ENCODE measurements around the gene GRM1.
A peak's percentile ranks its signal among the peaks of the same experiment; 100 is the strongest.

GRM1 gene

GRCh38 chr6:146358431-146359046 is 329.7 kb downstream of the GRM1 start (continued):
- TF ChIP-seq GLIS2 (tag by site-specific recombination; IDR thresholded peaks at IDR 0.05) = no peak

DNA sequence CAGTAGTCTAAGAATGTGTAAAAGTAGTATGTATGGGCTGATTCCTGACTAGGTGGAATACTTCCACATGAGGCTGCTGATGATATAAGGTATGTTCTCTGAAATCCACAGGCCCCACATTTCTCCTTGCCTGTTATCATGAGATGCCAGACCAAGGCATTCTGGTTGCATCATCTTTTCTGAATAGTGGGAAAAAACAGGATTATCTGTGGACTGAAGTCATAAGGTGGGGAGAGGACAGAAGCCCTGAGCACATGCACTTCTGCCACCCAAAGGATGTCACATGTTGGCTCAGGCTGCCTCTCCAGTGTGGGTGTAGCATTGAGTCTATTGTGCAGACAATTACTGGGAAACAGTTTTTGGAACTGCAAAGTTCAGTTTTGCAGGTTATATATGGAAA is 330.3 kb downstream of the GRM1 start:
- H3K27ac ChIP-seq (ENCODE audit: extremely low read depth, low read depth, low read length) = no peak overlapping the region
- peaks cover 6% of the 10 kb centered on the region; the same call in 1 of the 2 replicates for H3K4me1 ChIP-seq (ENCODE audit: control insufficient read depth, insufficient read depth, low read length)
- H3K4me3 ChIP-seq (ENCODE audit: low read depth, low read length) = no peak overlapping the region
- no peaks in the 10 kb centered on the region for H3K36me3 ChIP-seq (ENCODE audit: control insufficient read depth in 2 of 2, insufficient read depth in 1 of 2, low read length in 2 of 2)
- ChIA-PET POLR2A (no interaction called here), CTCF (interaction anchor here (0.6 kb wide), 1 partner anchor 335 kb away, joined by 3 read pairs; no protein-coding TSS in a partner anchor)
- no peaks in the 10 kb centered on the region for H3K9me3 ChIP-seq (ENCODE audit: control insufficient read depth, insufficient read depth, low read depth, low read length)
- TF ChIP-seq KLF17 (tag by site-specific recombination; IDR thresholded peaks at IDR 0.05) (no peak), ZNF24 (tag by site-specific recombination; IDR thresholded peaks at IDR 0.05) (no peak), ZNF138 (tag by site-specific recombination; IDR thresholded peaks at IDR 0.05; ENCODE audit: borderline replicate concordance) (no peak), ZBTB8A (tag by site-specific recombination; IDR thresholded peaks at IDR 0.05) (no peak), KLF7 (tag by site-specific recombination; IDR thresholded peaks at IDR 0.05; ENCODE audit: borderline replicate concordance) (no peak), ZNF513 (tag by site-specific recombination; IDR thresholded peaks at IDR 0.05) (no peak), ZNF76 (tag by site-specific recombination; IDR thresholded peaks at IDR 0.05; ENCODE audit: borderline replicate concordance, low read depth) (no peak), ZNF645 (tag by site-specific recombination; IDR thresholded peaks at IDR 0.05) (no peak), ZNF621 (tag by site-specific recombination; IDR thresholded peaks at IDR 0.05) (no peak), ZSCAN30 (tag by site-specific recombination; IDR thresholded peaks at IDR 0.05) (no peak), ZNF777 (tag by site-specific recombination; IDR thresholded peaks at IDR 0.05; ENCODE audit: borderline replicate concordance) (no peak), SP2 (tag by site-specific recombination; IDR thresholded peaks at IDR 0.05) (no peak), ZNF768 (tag by site-specific recombination; IDR thresholded peaks at IDR 0.05) (no peak), ZNF37A (tag by site-specific recombination; IDR thresholded peaks at IDR 0.05) (no peak)

- TF ChIP-seq ZBTB48 (tag by site-specific recombination; IDR thresholded peaks at IDR 0.05) = peak; percentile 23; the same call in 1 of the 2 replicates
- 0 out of 2 replicates have a peak, but pooled peaks have one; percentile 50 for TF ChIP-seq MZF1 (tag by site-specific recombination; IDR thresholded peaks at IDR 0.05; ENCODE audit: borderline replicate concordance)
- TF ChIP-seq ZNF140 (tag by site-specific recombination; IDR thresholded peaks at IDR 0.05) = peak; percentile 61
- TF ChIP-seq ZNF510 (tag by site-specific recombination; IDR thresholded peaks at IDR 0.05; ENCODE audit: insufficient replicate concordance) = no peak
- TF ChIP-seq ZNF23 (tag by site-specific recombination; IDR thresholded peaks at IDR 0.05; ENCODE audit: borderline replicate concordance) = no peak
- TF ChIP-seq, protein P1, sequence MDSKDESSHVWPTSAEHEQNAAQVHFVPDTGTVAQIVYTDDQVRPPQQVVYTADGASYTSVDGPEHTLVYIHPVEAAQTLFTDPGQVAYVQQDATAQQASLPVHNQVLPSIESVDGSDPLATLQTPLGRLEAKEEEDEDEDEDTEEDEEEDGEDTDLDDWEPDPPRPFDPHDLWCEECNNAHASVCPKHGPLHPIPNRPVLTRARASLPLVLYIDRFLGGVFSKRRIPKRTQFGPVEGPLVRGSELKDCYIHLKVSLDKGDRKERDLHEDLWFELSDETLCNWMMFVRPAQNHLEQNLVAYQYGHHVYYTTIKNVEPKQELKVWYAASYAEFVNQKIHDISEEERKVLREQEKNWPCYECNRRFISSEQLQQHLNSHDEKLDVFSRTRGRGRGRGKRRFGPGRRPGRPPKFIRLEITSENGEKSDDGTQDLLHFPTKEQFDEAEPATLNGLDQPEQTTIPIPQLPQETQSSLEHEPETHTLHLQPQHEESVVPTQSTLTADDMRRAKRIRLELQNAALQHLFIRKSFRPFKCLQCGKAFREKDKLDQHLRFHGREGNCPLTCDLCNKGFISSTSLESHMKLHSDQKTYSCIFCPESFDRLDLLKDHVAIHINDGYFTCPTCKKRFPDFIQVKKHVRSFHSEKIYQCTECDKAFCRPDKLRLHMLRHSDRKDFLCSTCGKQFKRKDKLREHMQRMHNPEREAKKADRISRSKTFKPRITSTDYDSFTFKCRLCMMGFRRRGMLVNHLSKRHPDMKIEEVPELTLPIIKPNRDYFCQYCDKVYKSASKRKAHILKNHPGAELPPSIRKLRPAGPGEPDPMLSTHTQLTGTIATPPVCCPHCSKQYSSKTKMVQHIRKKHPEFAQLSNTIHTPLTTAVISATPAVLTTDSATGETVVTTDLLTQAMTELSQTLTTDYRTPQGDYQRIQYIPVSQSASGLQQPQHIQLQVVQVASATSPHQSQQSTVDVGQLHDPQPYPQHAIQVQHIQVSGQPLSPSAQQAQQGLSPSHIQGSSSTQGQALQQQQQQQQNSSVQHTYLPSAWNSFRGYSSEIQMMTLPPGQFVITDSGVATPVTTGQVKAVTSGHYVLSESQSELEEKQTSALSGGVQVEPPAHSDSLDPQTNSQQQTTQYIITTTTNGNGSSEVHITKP (tag by site-specific recombination; IDR thresholded peaks at IDR 0.05) = peak; percentile 91
- no peak for TF ChIP-seq ZNF792 (tag by site-specific recombination; IDR thresholded peaks at IDR 0.05)
- no peak for TF ChIP-seq GLIS1 (tag by site-specific recombination; IDR thresholded peaks at IDR 0.05)
- ChIA-PET POLR2A (no interaction called here), CTCF (no interaction called here)
Observed at GRCh38 chr6:146361128-146361924, 332.5 kb downstream of the GRM1 start.

More at GRCh38 chr6:146361128-146361924, 332.5 kb downstream of the GRM1 start:
- no peaks in the 10 kb centered on the region for H3K9me3 ChIP-seq (ENCODE audit: control insufficient read depth, insufficient read depth, low read depth, low read length)
- no peaks in the 10 kb centered on the region for H3K36me3 ChIP-seq (ENCODE audit: control insufficient read depth in 2 of 2, insufficient read depth in 1 of 2, low read length in 2 of 2)
- no peak overlapping the region for H3K4me3 ChIP-seq (ENCODE audit: low read depth, low read length)
- no peak overlapping the region for H3K27ac ChIP-seq (ENCODE audit: extremely low read depth, low read depth, low read length)
- peaks cover 6% of the 10 kb centered on the region for H3K4me1 ChIP-seq (ENCODE audit: control insufficient read depth, insufficient read depth, low read length)

All from HEK293 (cell line).